Esophagus muscularis mucosa (tissue), 4 donors: ENCODE data around the gene NUDT3. TPM values are rescaled to one million over a fixed set of nuclear protein-coding genes. Genes with fewer than 3 reads are reported as not detected.

Source experiments
- DNase-seq: peaks from one replicate; pipeline ENCODE4 v3.0.0-alpha.2; 2017; ENCODE audit errors: extremely low spot score
- H3K27ac ChIP-seq, 4 donors: fragments of 200-600 bp; sonication (generic); replicated peaks in 1 of 4; 1 replicate in 3 of 4; 2 replicates in 1 of 4; pipeline ENCODE4 v1.5.1; 2016 to 2019; ENCODE audit warnings: mild to moderate bottlenecking in 1 of 4
- H3K27me3 ChIP-seq, 4 donors: fragments of 200-600 bp; sonication (generic); one replicate each; pipeline versions ENCODE4 v1.5.1 to v1.6.0; 2016 to 2019
- H3K36me3 ChIP-seq, 4 donors: fragments of 200-600 bp; sonication (generic); one replicate each; pipeline ENCODE4 v1.5.1; 2016 to 2019
- H3K4me1 ChIP-seq, 4 donors: fragments of 200-600 bp; sonication (generic); one replicate each; pipeline ENCODE4 v1.5.1; 2016 to 2019
- H3K4me3 ChIP-seq, 4 donors: fragments of 200-600 bp; sonication (generic); 1 replicate in 2 of 4; 2 replicates in 2 of 4; pipeline ENCODE4 v1.5.1; 2016 to 2019; ENCODE audit warnings: mild to moderate bottlenecking in 4 of 4, moderate library complexity in 1 of 4
- H3K9me3 ChIP-seq, 4 donors: fragments of 200-600 bp; sonication (generic); 1 replicate in 3 of 4; 2 replicates in 1 of 4; pipeline ENCODE4 v1.5.1; 2016 to 2019
- CTCF ChIP-seq, 3 experiments: fragments of 200-600 bp in 2 of 3; fragments of 450-650 bp in 1 of 3; sonication (generic) in 2 of 3; IDR thresholded peaks; one replicate each; pipeline ENCODE4 v1.5.1; 2017 to 2019; ENCODE audit warnings: antibody characterized with exemption in 3 of 3, mild to moderate bottlenecking in 2 of 3, moderate library complexity in 1 of 3
- EP300 ChIP-seq: sonication (generic); formaldehyde crosslinking; IDR thresholded peaks from one replicate; pipeline ENCODE4 v1.6.1; 2017; ENCODE audit warnings: antibody characterized with exemption
- POLR2A ChIP-seq: fragments of 450-650 bp; IDR thresholded peaks from one replicate; pipeline ENCODE4 v1.6.1; 2017; ENCODE audit warnings: antibody characterized with exemption, moderate library complexity, mild to moderate bottlenecking, low read depth
- POLR2AphosphoS5 ChIP-seq, 2 donors: sonication (generic); formaldehyde crosslinking; IDR thresholded peaks; one replicate each; pipeline ENCODE4 v1.6.1; 2017; ENCODE audit warnings: antibody characterized with exemption in 2 of 2
- WGBS: methylation state at CpG from one replicate; pipeline ENCODE4 v1.1.5; 2018; 5-methylcytosine and 5-hydroxymethylcytosine counted together
- intact Hi-C: fragments of 100-400 bp; cut with DNase I; formaldehyde crosslinking; loops from one replicate; pipeline ENCODE4 v1.15.1; 2023
- total RNA-seq, 4 donors: library from RNA; depleted of rRNA; stranded (reverse); fragments of >200 nt; gene quantifications; one replicate each; pipeline versions ENCODE4 v1.1.0 to v1.2.1, GENCODE V29; 2016

The NUDT3 gene
- total RNA-seq, 4 donors from 2014 or later = 37.1 to 57.2 (median 47.4) TPM

- H3K36me3 ChIP-seq = peaks cover 0 to 3% (median 0%) of the 10 kb centered on the region in 4 donors
- intact Hi-C loops = no loop called here
- peaks cover 35 to 50% (median 42%) of the 10 kb centered on the region in 4 donors for H3K4me1 ChIP-seq
- DNase-seq = peak; percentile 31
- H3K4me3 ChIP-seq = no peak overlapping the region
- no peaks in the 10 kb centered on the region for H3K9me3 ChIP-seq
- H3K27me3 ChIP-seq = no peaks in the 10 kb centered on the region
- H3K27ac ChIP-seq = no peak overlapping the region
- 96% methylated on average over 4 of the region's 4 CpGs for WGBS
- TF ChIP-seq POLR2AphosphoS5 (IDR thresholded peaks at IDR 0.05) (no peak), POLR2A (no peak), EP300 (no peak), CTCF (IDR thresholded peaks at IDR 0.05) (no peak)
These were observed 73.0 kb downstream of the NUDT3 start for GRCh38 chr6:34319471-34319885.

GRCh38 chr6:34318499-34319470 lies 73.7 kb downstream of the NUDT3 start:
- Histone ChIP-seq H3K27ac (no peak overlapping the region), H3K27me3 (no peaks in the 10 kb centered on the region), H3K4me1 (peaks cover 35 to 50% (median 40%) of the 10 kb centered on the region in 4 donors), H3K4me3 (no peak overlapping the region), H3K36me3 (peaks cover 0 to 3% (median 0%) of the 10 kb centered on the region in 4 donors), H3K9me3 (no peaks in the 10 kb centered on the region)
- 80% methylated on average over 4 of the region's 4 CpGs for WGBS
- DNase-seq = peak; percentile 66
- no peak for TF ChIP-seq POLR2A
- TF ChIP-seq POLR2AphosphoS5 (IDR thresholded peaks at IDR 0.05) = no peak
- TF ChIP-seq EP300 = no peak
- no peak for TF ChIP-seq CTCF (IDR thresholded peaks at IDR 0.05)
- intact Hi-C loops = no loop called here

- DNase-seq = no peak
- 36% methylated on average over 3 of the region's 3 CpGs for WGBS
- H3K36me3 ChIP-seq = peaks cover 0 to under 1% (median 0%) of the 10 kb centered on the region in 4 donors
- H3K27me3 ChIP-seq = no peaks in the 10 kb centered on the region
- H3K9me3 ChIP-seq = no peaks in the 10 kb centered on the region
- no peak overlapping the region for H3K4me3 ChIP-seq
- H3K4me1 ChIP-seq = peaks cover 35 to 50% (median 40%) of the 10 kb centered on the region in 4 donors
- intact Hi-C loops = no loop called here
- H3K27ac ChIP-seq = no peak overlapping the region
- TF ChIP-seq EP300 (no peak), CTCF (IDR thresholded peaks at IDR 0.05) (no peak), POLR2AphosphoS5 (IDR thresholded peaks at IDR 0.05) (no peak), POLR2A (no peak)
These were observed 74.5 kb downstream of the NUDT3 start for GRCh38 chr6:34317882-34318498.

- Histone ChIP-seq H3K4me3 (no peak overlapping the region), H3K27me3 (no peaks in the 10 kb centered on the region), H3K27ac (no peak overlapping the region), H3K4me1 (peaks cover 35 to 48% (median 40%) of the 10 kb centered on the region in 4 donors), H3K36me3 (no peaks in the 10 kb centered on the region), H3K9me3 (no peaks in the 10 kb centered on the region)
- 97% methylated on average over 1 of the region's 1 CpG for WGBS
- DNase-seq = peak; percentile 17
- TF ChIP-seq POLR2A = no peak
- TF ChIP-seq EP300 = no peak
- no peak for TF ChIP-seq POLR2AphosphoS5 (IDR thresholded peaks at IDR 0.05)
- no peak for TF ChIP-seq CTCF (IDR thresholded peaks at IDR 0.05)
- intact Hi-C loops = no loop called here
These were observed 75.3 kb downstream of the NUDT3 start for GRCh38 chr6:34317172-34317477.
